H9 (cell line): Measurements from ENCODE around the gene FBXL16. TPM values are rescaled to one million over a fixed set of nuclear protein-coding genes. Genes with fewer than 3 reads are reported as not detected.

ENCODE experiments used
- DNase-seq: peaks from one replicate; pipeline ENCODE4 v3.0.0-alpha.2; 2017
- H2AFZ ChIP-seq: one replicate; pipeline ENCODE4 v1.6.1; 2013; ENCODE audit warnings: mild to moderate bottlenecking, low read length, control low read depth, moderate library complexity
- H2AK5ac ChIP-seq: 2 replicates; pipeline ENCODE4 v1.6.1; 2013; ENCODE audit warnings: low read length, control low read depth, mixed read lengths; ENCODE audit not compliant: insufficient read length
- H2BK120ac ChIP-seq: one replicate; pipeline ENCODE4 v1.6.1; 2013; ENCODE audit warnings: low read depth, mild to moderate bottlenecking, low read length, control low read depth, inconsistent platforms; ENCODE audit not compliant: poor library complexity, severe bottlenecking
- H2BK12ac ChIP-seq: 2 replicates; pipeline ENCODE4 v1.6.1; 2013; ENCODE audit warnings: low read length, control low read depth, mixed read lengths, low read depth; ENCODE audit not compliant: insufficient read length
- H2BK15ac ChIP-seq: 2 replicates; pipeline ENCODE4 v1.6.1; 2013; ENCODE audit warnings: low read depth, low read length, control low read depth
- H2BK20ac ChIP-seq: one replicate; pipeline ENCODE4 v1.6.1; 2013; ENCODE audit warnings: low read depth, mild to moderate bottlenecking, low read length, control low read depth, inconsistent platforms; ENCODE audit not compliant: poor library complexity, severe bottlenecking
- H2BK5ac ChIP-seq: 2 replicates; pipeline ENCODE4 v1.6.1; 2013; ENCODE audit warnings: low read length, control low read depth, mixed read lengths; ENCODE audit not compliant: insufficient read length
- H3K14ac ChIP-seq: 2 replicates; pipeline ENCODE4 v1.6.1; 2013; ENCODE audit warnings: low read length, control low read depth; ENCODE audit not compliant: insufficient read depth
- H3K18ac ChIP-seq: 2 replicates; pipeline ENCODE4 v1.6.1; 2013; ENCODE audit warnings: low read depth, mild to moderate bottlenecking, mixed read lengths, low read length, control low read depth; ENCODE audit not compliant: insufficient read length
- H3K23ac ChIP-seq: 2 replicates; pipeline ENCODE4 v1.6.1; 2013; ENCODE audit warnings: low read length, control low read depth, mixed read lengths, low read depth; ENCODE audit not compliant: insufficient read length
- H3K23me2 ChIP-seq: 2 replicates; pipeline ENCODE4 v1.6.1; 2013; ENCODE audit warnings: low read depth, mild to moderate bottlenecking, mixed read lengths, low read length, control low read depth; ENCODE audit not compliant: insufficient read length, poor library complexity, severe bottlenecking
- H3K27ac ChIP-seq: 2 replicates; pipeline ENCODE4 v1.5.1; 2013; ENCODE audit warnings: low read length, control low read depth, mixed read lengths, low read depth; ENCODE audit not compliant: insufficient read length
- H3K27me3 ChIP-seq: 2 replicates; pipeline ENCODE4 v1.6.1; 2013; ENCODE audit warnings: low read length, control low read depth, inconsistent platforms; ENCODE audit not compliant: insufficient read depth
- H3K4ac ChIP-seq: 2 replicates; pipeline ENCODE4 v1.6.1; 2013; ENCODE audit warnings: low read depth, mild to moderate bottlenecking, control low read depth, inconsistent platforms, low read length, moderate library complexity
- H3K4me1 ChIP-seq: 2 replicates; pipeline ENCODE4 v1.6.1; 2013; ENCODE audit warnings: low read length, control low read depth, inconsistent platforms; ENCODE audit not compliant: insufficient read depth
- H3K4me2 ChIP-seq: 2 replicates; pipeline ENCODE4 v1.6.1; 2013; ENCODE audit warnings: low read length, control low read depth, mixed read lengths; ENCODE audit not compliant: insufficient read length, insufficient read depth
- H3K56ac ChIP-seq: 2 replicates; pipeline ENCODE4 v1.6.1; 2013; ENCODE audit warnings: low read depth, mild to moderate bottlenecking, mixed read lengths, low read length, control low read depth; ENCODE audit not compliant: insufficient read length
- H3K79me1 ChIP-seq: 2 replicates; pipeline ENCODE4 v1.6.1; 2013; ENCODE audit warnings: low read depth, mild to moderate bottlenecking, moderate library complexity, low read length, control low read depth, inconsistent platforms; ENCODE audit not compliant: insufficient read depth, poor library complexity, severe bottlenecking
- H3K79me2 ChIP-seq: 2 replicates; pipeline ENCODE4 v1.6.1; 2013; ENCODE audit warnings: low read length, control low read depth, inconsistent platforms; ENCODE audit not compliant: insufficient read depth
- H3K9ac ChIP-seq: 2 replicates; pipeline ENCODE4 v1.6.1; 2013; ENCODE audit warnings: low read length, control low read depth, mixed read lengths; ENCODE audit not compliant: insufficient read length; ENCODE audit errors: extremely low read depth
- H3K9me3 ChIP-seq: one replicate; pipeline ENCODE4 v1.6.1; 2013; ENCODE audit warnings: low read depth, low read length, inconsistent platforms; ENCODE audit not compliant: control insufficient read depth
- H3T11ph ChIP-seq: one replicate; pipeline ENCODE4 v1.6.1; 2013; ENCODE audit warnings: mild to moderate bottlenecking, low read length, control low read depth, inconsistent platforms
- H4K20me1 ChIP-seq: one replicate; pipeline ENCODE4 v1.6.1; 2013; ENCODE audit not compliant: control insufficient read depth, insufficient read length, insufficient read depth
- H4K5ac ChIP-seq: 2 replicates; pipeline ENCODE4 v1.6.1; 2013; ENCODE audit warnings: low read depth, mild to moderate bottlenecking, mixed read lengths, low read length, control low read depth; ENCODE audit not compliant: insufficient read length
- H4K8ac ChIP-seq: replicated peaks from 2 replicates; pipeline ENCODE4 v1.6.1; 2013; ENCODE audit warnings: low read length, control low read depth, mixed read lengths, low read depth; ENCODE audit not compliant: insufficient read length
- H4K91ac ChIP-seq: 2 replicates; pipeline ENCODE4 v1.6.1; 2013; ENCODE audit warnings: low read depth, mild to moderate bottlenecking, moderate library complexity, mixed read lengths, low read length, control low read depth; ENCODE audit not compliant: insufficient read length
- H3K27ac Mint-ChIP-seq, 3 experiments: 2 replicates in 2 of 3; 3 replicates in 1 of 3; pipeline ENCODE4 v1.8.0; 2020 to 2021; ENCODE audit warnings: mixed read lengths in 3 of 3, mild to moderate bottlenecking in 1 of 3, moderate library complexity in 1 of 3
- H3K27me3 Mint-ChIP-seq: 2 replicates; pipeline ENCODE4 v1.8.0; 2021; ENCODE audit warnings: low read depth, mild to moderate bottlenecking, moderate library complexity, mixed read lengths
- H3K36me3 Mint-ChIP-seq, 3 experiments: 2 replicates in 2 of 3; 3 replicates in 1 of 3; pipeline ENCODE4 v1.8.0; 2020 to 2021; ENCODE audit warnings: low read depth in 3 of 3, mixed read lengths in 3 of 3; ENCODE audit not compliant: insufficient read depth in 1 of 3
- H3K4me1 Mint-ChIP-seq, 2 experiments: 2 replicates each; pipeline ENCODE4 v1.8.0; 2020; ENCODE audit warnings: mixed read lengths in 2 of 2
- H3K4me3 Mint-ChIP-seq, 2 experiments: 2 replicates in 1 of 2; 3 replicates in 1 of 2; pipeline ENCODE4 v1.8.0; 2020 to 2021; ENCODE audit warnings: mild to moderate bottlenecking in 2 of 2, mixed read lengths in 2 of 2, moderate library complexity in 1 of 2
- H3K9me3 Mint-ChIP-seq, 2 experiments: 2 replicates in 1 of 2; 3 replicates in 1 of 2; pipeline ENCODE4 v1.8.0; 2020; ENCODE audit warnings: mild to moderate bottlenecking in 2 of 2, mixed read lengths in 2 of 2, moderate library complexity in 1 of 2
- CTCF ChIP-seq: fragments of 200-600 bp; sonication (generic); conservative IDR thresholded peaks from 3 replicates; pipeline ENCODE4 v1.8.0; 2021; ENCODE audit warnings: antibody characterized with exemption, mild to moderate bottlenecking
- WGBS: extraction: QIAGEN DNeasy Blood & Tissue Kit; methylation state at CpG from one replicate; pipeline ENCODE4 v1.1.7; 2013; ENCODE audit warnings: missing lambda C conversion rate, low lambda C conversion rate, mixed read lengths; ENCODE audit not compliant: insufficient read length; ENCODE audit errors: extremely low coverage; 5-methylcytosine and 5-hydroxymethylcytosine counted together
- total RNA-seq: library from RNA; stranded (reverse); gene quantifications from 2 replicates; pipeline ENCODE4 v1.2.1, GENCODE V29; 2021

Gene FBXL16
- total RNA-seq, 1 experiment from 2014 or later, result 9.6 TPM

GRCh38 chr16:685967-686366, 19.6 kb downstream of the FBXL16 start:
- Histone ChIP-seq H3K23me2 (peaks cover 16% of the 10 kb centered on the region), H3K4me1 (no peaks in the 10 kb centered on the region), H3K4me2 (no peak overlapping the region), H3K9me3 (no peaks in the 10 kb centered on the region), H2AK5ac (no peak overlapping the region), H2AFZ (no peak overlapping the region), H3K9ac (no peak overlapping the region), H3K4ac (no peak overlapping the region), H3K23ac (no peak overlapping the region), H4K5ac (no peak overlapping the region), H4K91ac (no peak overlapping the region), H3K27ac (no peak overlapping the region), H2BK5ac (no peak overlapping the region), H3K18ac (no peak overlapping the region), H2BK15ac (no peak overlapping the region), H3K79me2 (peaks cover 2% of the 10 kb centered on the region; the same call in 1 of the 2 replicates), H4K20me1 (no peaks in the 10 kb centered on the region), H3K27me3 (0 out of 2 replicates have a peak, but pooled peaks cover under 1% of the 10 kb centered on the region), H2BK12ac (no peak overlapping the region), H3K14ac (no peak overlapping the region), H2BK120ac (no peak overlapping the region), H3T11ph (no peak overlapping the region), H2BK20ac (no peak overlapping the region), H3K79me1 (no peaks in the 10 kb centered on the region), H4K8ac (no peak overlapping the region), H3K56ac (no peak overlapping the region)
- H3K4me1 Mint-ChIP-seq, result peaks cover 10 to 26% of the 10 kb centered on the region in 2 experiments
- peak overlapping the region; percentile 15 to 69; a peak in 3 of 5 replicates for H3K4me3 Mint-ChIP-seq
- no peak overlapping the region; a peak in 1 of 7 replicates for H3K27ac Mint-ChIP-seq
- TF ChIP-seq CTCF, result peak; percentile 60
- WGBS, result no CpG with 5 or more reads among the region's 10 CpGs
- peaks cover 4% of the 10 kb centered on the region for H3K27me3 Mint-ChIP-seq
- H3K9me3 Mint-ChIP-seq, result no peaks in the 10 kb centered on the region; a peak in 1 of 5 replicates
- peak; percentile 63 for DNase-seq
- H3K36me3 Mint-ChIP-seq, result peaks cover 15 to 46% (median 44%) of the 10 kb centered on the region in 3 experiments; a peak in 6 of 7 replicates
